A549 (cell line): ENCODE results near the gene ARF1. TPM values are rescaled to one million over a fixed set of nuclear protein-coding genes. Genes with fewer than 3 reads are reported as not detected.

Experiments used
- ATAC-seq, 2 experiments: fragments of 200-7000 bp in 1 of 2; fragments of >200 bp in 1 of 2; cut with Nextera tagmentation in 1 of 2; cut with Tn5 transposase in 1 of 2; 3 replicates each; pipeline versions ENCODE4 v1.8.0 to v1.9.1; 2018 to 2020; ENCODE audit warnings: mild to moderate bottlenecking in 1 of 2, moderate library complexity in 1 of 2
- CTCF ChIA-PET: fragments of 300-600 bp; sonication (Branson Sonifier 250); formaldehyde crosslinking; extraction: SDS; loops from one replicate; lab custom pipeline; 2021; ENCODE audit warnings: antibody characterized with exemption, inconsistent platforms; lab: Yijun Ruan, JAX
- POLR2A ChIA-PET: fragments of 350-600 bp; formaldehyde crosslinking; extraction: SDS; loops from one replicate; lab custom pipeline; 2021; ENCODE audit warnings: antibody characterized with exemption, inconsistent platforms; lab: Yijun Ruan, JAX
- DNase-seq, 2 experiments: peaks; one replicate each; pipeline versions ENCODE4 v3.0.0 to v3.0.0-alpha.2; 2011 to 2016; ENCODE audit warnings: low read depth in 1 of 2, low spot score in 1 of 2
- FAIRE-seq: peaks from 2 replicates; lab custom pipeline; 2011; peaks lifted over from hg19 to GRCh38; lab: Jason Lieb, UNC
- H3K27ac ChIP-seq, 2 experiments: fragments of >200 bp; sonication (Bioruptor Twin); formaldehyde crosslinking; 3 replicates each; pipeline ENCODE4 v1.5.1; 2016 to 2017
- H3K4me1 ChIP-seq: fragments of >200 bp; sonication (Bioruptor Twin); formaldehyde crosslinking; 3 replicates; pipeline ENCODE4 v1.6.1; 2016
- H3K4me2 ChIP-seq: fragments of >200 bp; sonication (Bioruptor Twin); formaldehyde crosslinking; 3 replicates; pipeline ENCODE4 v1.6.1; 2016
- H3K4me3 ChIP-seq: fragments of >200 bp; sonication (Bioruptor Twin); formaldehyde crosslinking; 3 replicates; pipeline ENCODE4 v1.5.1; 2016
- H3K9me3 ChIP-seq: fragments of >200 bp; sonication (Bioruptor Twin); formaldehyde crosslinking; 3 replicates; pipeline ENCODE4 v1.6.1; 2016
- ATOH8 ChIP-seq: fragments of 250-450 bp; sonication (Bioruptor Pico); IDR thresholded peaks from 2 replicates; pipeline ENCODE4 v1.5.0; 2020; ENCODE audit warnings: low read depth, mild to moderate bottlenecking, moderate library complexity
- BCL3 ChIP-seq: fragments of >200 bp; sonication (Bioruptor Twin); formaldehyde crosslinking; IDR thresholded peaks from 3 replicates; pipeline ENCODE4 v1.6.1; 2016
- BHLHE40 ChIP-seq: IDR thresholded peaks from 2 replicates; pipeline ENCODE4 v1.6.1; 2012; ENCODE audit warnings: low read depth, low read length, inconsistent platforms
- CBX2 ChIP-seq: fragments of 200-600 bp; sonication (generic); IDR thresholded peaks from 2 replicates; pipeline ENCODE4 v1.6.1; 2016; ENCODE audit warnings: low read depth, mild to moderate bottlenecking, borderline replicate concordance
- CEBPB ChIP-seq, 2 experiments: fragments of >200 bp in 1 of 2; sonication (Bioruptor Twin) in 1 of 2; formaldehyde crosslinking in 1 of 2; IDR thresholded peaks; 2 replicates each; pipeline ENCODE4 v1.6.1; 2012 to 2016
- CHD4 ChIP-seq: fragments of 200-600 bp; sonication (generic); IDR thresholded peaks from 2 replicates; pipeline ENCODE4 v1.6.1; 2016; ENCODE audit warnings: antibody characterized with exemption, mild to moderate bottlenecking, borderline replicate concordance
- EP300 ChIP-seq, 2 experiments: fragments of >200 bp; sonication (Bioruptor Twin); formaldehyde crosslinking; IDR thresholded peaks; 2 replicates in 1 of 2; 3 replicates in 1 of 2; pipeline ENCODE4 v1.6.1; 2016 to 2017
- ESRRA ChIP-seq: fragments of 150-350 bp; IDR thresholded peaks from 2 replicates; pipeline ENCODE4 v1.6.1; 2014; ENCODE audit warnings: mild to moderate bottlenecking, low read length, borderline replicate concordance
- FOSL2 ChIP-seq, 2 experiments: fragments of 450-650 bp in 1 of 2; fragments of >200 bp in 1 of 2; sonication (Bioruptor Twin) in 1 of 2; formaldehyde crosslinking; IDR thresholded peaks; 2 replicates each; pipeline versions ENCODE4 v1.5.0 to v1.6.1; 2016 to 2020; ENCODE audit warnings: mild to moderate bottlenecking in 1 of 2, moderate library complexity in 1 of 2
- HEYL ChIP-seq: fragments of 250-450 bp; sonication (Bioruptor Pico); IDR thresholded peaks from 2 replicates; pipeline ENCODE4 v1.8.0; 2021; ENCODE audit warnings: mild to moderate bottlenecking, moderate library complexity
- HOXA7 ChIP-seq: fragments of 250-450 bp; sonication (Bioruptor Pico); IDR thresholded peaks from 2 replicates; pipeline ENCODE4 v1.5.0; 2020; ENCODE audit warnings: mild to moderate bottlenecking, moderate library complexity
- HOXB5 ChIP-seq: fragments of 250-450 bp; sonication (Bioruptor Pico); IDR thresholded peaks from 2 replicates; pipeline ENCODE4 v1.5.0; 2020; ENCODE audit warnings: mild to moderate bottlenecking, moderate library complexity
- JUN ChIP-seq, 2 experiments: fragments of >200 bp; sonication (Bioruptor Twin); formaldehyde crosslinking; IDR thresholded peaks; 2 replicates in 1 of 2; 3 replicates in 1 of 2; pipeline ENCODE4 v1.6.1; 2016 to 2017
- JUNB ChIP-seq: fragments of >200 bp; sonication (Bioruptor Twin); formaldehyde crosslinking; IDR thresholded peaks from 2 replicates; pipeline ENCODE4 v1.6.1; 2016
- KDM1A ChIP-seq: fragments of 200-600 bp; sonication (generic); IDR thresholded peaks from 2 replicates; pipeline ENCODE4 v1.6.1; 2016; ENCODE audit warnings: low read depth, mild to moderate bottlenecking
- MAFK ChIP-seq: fragments of 450-650 bp; IDR thresholded peaks from 2 replicates; pipeline ENCODE4 v1.6.1; 2014; ENCODE audit not compliant: partially characterized antibody
- MAZ ChIP-seq: fragments of 150-350 bp; IDR thresholded peaks from 2 replicates; pipeline ENCODE4 v1.6.1; 2014; ENCODE audit warnings: antibody characterized with exemption, low read depth, low read length, borderline replicate concordance
- NPAS2 ChIP-seq: fragments of 250-450 bp; sonication (Bioruptor Pico); IDR thresholded peaks from 2 replicates; pipeline ENCODE4 v1.8.0; 2022; ENCODE audit warnings: mild to moderate bottlenecking, moderate library complexity, borderline replicate concordance
- RFX5 ChIP-seq: fragments of 450-650 bp; IDR thresholded peaks from 2 replicates; pipeline ENCODE4 v1.7.1; 2014; ENCODE audit warnings: antibody characterized with exemption, mild to moderate bottlenecking, moderate library complexity
- SREBF2 ChIP-seq: fragments of 450-650 bp; IDR thresholded peaks from 2 replicates; pipeline ENCODE4 v1.6.1; 2014; ENCODE audit warnings: mild to moderate bottlenecking, moderate library complexity
- TFCP2L1 ChIP-seq: fragments of 250-450 bp; sonication (Bioruptor Pico); IDR thresholded peaks from 2 replicates; pipeline ENCODE4 v1.5.0; 2021; ENCODE audit warnings: mild to moderate bottlenecking
- ZC3H11A ChIP-seq: fragments of 450-650 bp; IDR thresholded peaks from 2 replicates; pipeline ENCODE4 v1.6.1; 2014; ENCODE audit warnings: antibody characterized with exemption, mild to moderate bottlenecking
- ZFP36 ChIP-seq: fragments of 450-650 bp; IDR thresholded peaks from 2 replicates; pipeline ENCODE4 v1.6.1; 2014; ENCODE audit warnings: borderline replicate concordance; ENCODE audit not compliant: partially characterized antibody
- ZSCAN20 ChIP-seq: fragments of 250-450 bp; sonication (Bioruptor Pico); IDR thresholded peaks from 2 replicates; pipeline ENCODE4 v1.8.0; 2022; ENCODE audit warnings: mild to moderate bottlenecking, moderate library complexity
- WGBS: methylation state at CpG from one replicate; pipeline ENCODE4 v1.1.6; 2017; ENCODE audit errors: missing lambda C conversion rate; 5-methylcytosine and 5-hydroxymethylcytosine counted together
- polyA minus RNA-seq: library from RNA; depleted of rRNA, polyadenylated mRNA; stranded (reverse); fragments of >200 nt; gene quantifications from 2 replicates; pipeline ENCODE4 v1.2.3, GENCODE V29; 2011; rRNA and poly(A)+ RNA removed
- polyA plus RNA-seq, 4 experiments: library from polyadenylated mRNA; depleted of rRNA in 3 of 4; stranded (reverse); fragments of >200 nt; fragmentation: RNase III in 1 of 4; extraction: RNeasy Plus Mini Kit Qiagen cat#74134 plus additional on column Dnase treatment in 1 of 4; gene quantifications; 2 replicates in 3 of 4; 3 replicates in 1 of 4; pipeline ENCODE4 v1.2.3, GENCODE V29; 2011 to 2017
- TF ChIP-seq, protein P1 (sequence below): fragments of >200 bp; sonication (Bioruptor Twin); formaldehyde crosslinking; IDR thresholded peaks from 3 replicates; pipeline ENCODE4 v1.5.1; 2016
- TF ChIP-seq, protein P2 (sequence below): fragments of >200 bp; sonication (Bioruptor Twin); formaldehyde crosslinking; IDR thresholded peaks from 2 replicates; pipeline ENCODE4 v1.6.1; 2016
- TF ChIP-seq, protein P3 (sequence below): fragments of 200-600 bp; sonication (generic); IDR thresholded peaks from 2 replicates; pipeline ENCODE4 v1.6.1; 2016; ENCODE audit warnings: antibody characterized with exemption, mild to moderate bottlenecking, moderate library complexity
- TF ChIP-seq, protein P4 (sequence below): IDR thresholded peaks from 2 replicates; pipeline ENCODE4 v1.6.1; 2012; ENCODE audit warnings: low read depth, borderline replicate concordance
- TF ChIP-seq, protein P5 (sequence below): fragments of 150-350 bp; IDR thresholded peaks from 2 replicates; pipeline ENCODE4 v1.6.1; 2014; ENCODE audit warnings: low read depth, mild to moderate bottlenecking, low read length

Gene ARF1
- polyA plus RNA-seq (2011; rRNA removed) (333 and 376 TPM in 2 replicates), polyA plus RNA-seq (2017; fragmentation: RNase III; extraction: RNeasy Plus Mini Kit Qiagen cat#74134 plus additional on column Dnase treatment) (297 to 313 TPM (median 308 TPM) in 3 replicates), polyA minus RNA-seq (582 and 626 TPM in 2 replicates)
- 669 and 696 TPM in 2 replicates for polyA plus RNA-seq (2012; cell fraction: cytosol; rRNA removed)
- 541 and 746 TPM in 2 replicates for polyA plus RNA-seq (2012; cell fraction: nucleus; rRNA removed)

- ATAC-seq = peak; percentile 73 to 89
- no peak for FAIRE-seq
- ChIA-PET CTCF (interaction anchor here (1.0 to 2.5 kb wide), 5 partner anchors 22 to 134 kb away, joined by 3 to 6 read pairs (median 3); no protein-coding TSS in a partner anchor), POLR2A (interaction anchor here (0.5 to 1.6 kb wide), 9 partner anchors 9 to 562 kb away, joined by 3 to 9 read pairs (median 4); partner anchors contain the start of genes IBA57 and TRIM11)
- peak within 1 kb of the TSS; percentile 93 to 97 for H3K27ac ChIP-seq
- DNase-seq = peak; percentile 92 to 94
- 0% methylated on average over 19 of the region's 87 CpGs for WGBS
- peak within 1 kb of the TSS; percentile 98 for H3K4me2 ChIP-seq
- peaks cover 38% of the 10 kb centered on the region for H3K4me1 ChIP-seq
- peak within 1 kb of the TSS; percentile 94 for H3K4me3 ChIP-seq
- H3K9me3 ChIP-seq = no peaks in the 10 kb centered on the region
- TF ChIP-seq ZSCAN20 (CRISPR knock-in tag) (no peak), TFCP2L1 (CRISPR knock-in tag) (0 out of 2 replicates have a peak, but pooled peaks have one; percentile 30), ZFP36 (no peak), EP300 (IDR thresholded peaks at IDR 0.05) (no peak), CEBPB (IDR thresholded peaks at IDR 0.05) (no peak), RFX5 (no peak), ZC3H11A (no peak), CHD4 (peak; percentile 75; the same call in 1 of the 2 replicates), JUN (IDR thresholded peaks at IDR 0.05) (peak; percentile 80; a peak in 4 of 5 replicates), HOXA7 (CRISPR knock-in tag) (no peak), CBX2 (no peak), FOSL2 (IDR thresholded peaks at IDR 0.05) (no peak), FOSL2 (CRISPR knock-in tag; IDR thresholded peaks at IDR 0.05) (no peak), BCL3 (peak; percentile 87; the same call in 2 of the 3 replicates), MAFK (no peak), HEYL (CRISPR knock-in tag) (no peak), BHLHE40 (no peak), JUNB (no peak), SREBF2 (no peak), MAZ (no peak), ATOH8 (no peak), HOXB5 (CRISPR knock-in tag) (no peak), KDM1A (0 out of 2 replicates have a peak, but pooled peaks have one; percentile 64), NPAS2 (CRISPR knock-in tag) (no peak), ESRRA (no peak)
- TF ChIP-seq, protein P1, sequence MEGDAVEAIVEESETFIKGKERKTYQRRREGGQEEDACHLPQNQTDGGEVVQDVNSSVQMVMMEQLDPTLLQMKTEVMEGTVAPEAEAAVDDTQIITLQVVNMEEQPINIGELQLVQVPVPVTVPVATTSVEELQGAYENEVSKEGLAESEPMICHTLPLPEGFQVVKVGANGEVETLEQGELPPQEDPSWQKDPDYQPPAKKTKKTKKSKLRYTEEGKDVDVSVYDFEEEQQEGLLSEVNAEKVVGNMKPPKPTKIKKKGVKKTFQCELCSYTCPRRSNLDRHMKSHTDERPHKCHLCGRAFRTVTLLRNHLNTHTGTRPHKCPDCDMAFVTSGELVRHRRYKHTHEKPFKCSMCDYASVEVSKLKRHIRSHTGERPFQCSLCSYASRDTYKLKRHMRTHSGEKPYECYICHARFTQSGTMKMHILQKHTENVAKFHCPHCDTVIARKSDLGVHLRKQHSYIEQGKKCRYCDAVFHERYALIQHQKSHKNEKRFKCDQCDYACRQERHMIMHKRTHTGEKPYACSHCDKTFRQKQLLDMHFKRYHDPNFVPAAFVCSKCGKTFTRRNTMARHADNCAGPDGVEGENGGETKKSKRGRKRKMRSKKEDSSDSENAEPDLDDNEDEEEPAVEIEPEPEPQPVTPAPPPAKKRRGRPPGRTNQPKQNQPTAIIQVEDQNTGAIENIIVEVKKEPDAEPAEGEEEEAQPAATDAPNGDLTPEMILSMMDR = no peak
- TF ChIP-seq, protein P2, sequence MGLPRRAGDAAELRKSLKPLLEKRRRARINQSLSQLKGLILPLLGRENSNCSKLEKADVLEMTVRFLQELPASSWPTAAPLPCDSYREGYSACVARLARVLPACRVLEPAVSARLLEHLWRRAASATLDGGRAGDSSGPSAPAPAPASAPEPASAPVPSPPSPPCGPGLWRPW = no peak
- TF ChIP-seq, protein P3, sequence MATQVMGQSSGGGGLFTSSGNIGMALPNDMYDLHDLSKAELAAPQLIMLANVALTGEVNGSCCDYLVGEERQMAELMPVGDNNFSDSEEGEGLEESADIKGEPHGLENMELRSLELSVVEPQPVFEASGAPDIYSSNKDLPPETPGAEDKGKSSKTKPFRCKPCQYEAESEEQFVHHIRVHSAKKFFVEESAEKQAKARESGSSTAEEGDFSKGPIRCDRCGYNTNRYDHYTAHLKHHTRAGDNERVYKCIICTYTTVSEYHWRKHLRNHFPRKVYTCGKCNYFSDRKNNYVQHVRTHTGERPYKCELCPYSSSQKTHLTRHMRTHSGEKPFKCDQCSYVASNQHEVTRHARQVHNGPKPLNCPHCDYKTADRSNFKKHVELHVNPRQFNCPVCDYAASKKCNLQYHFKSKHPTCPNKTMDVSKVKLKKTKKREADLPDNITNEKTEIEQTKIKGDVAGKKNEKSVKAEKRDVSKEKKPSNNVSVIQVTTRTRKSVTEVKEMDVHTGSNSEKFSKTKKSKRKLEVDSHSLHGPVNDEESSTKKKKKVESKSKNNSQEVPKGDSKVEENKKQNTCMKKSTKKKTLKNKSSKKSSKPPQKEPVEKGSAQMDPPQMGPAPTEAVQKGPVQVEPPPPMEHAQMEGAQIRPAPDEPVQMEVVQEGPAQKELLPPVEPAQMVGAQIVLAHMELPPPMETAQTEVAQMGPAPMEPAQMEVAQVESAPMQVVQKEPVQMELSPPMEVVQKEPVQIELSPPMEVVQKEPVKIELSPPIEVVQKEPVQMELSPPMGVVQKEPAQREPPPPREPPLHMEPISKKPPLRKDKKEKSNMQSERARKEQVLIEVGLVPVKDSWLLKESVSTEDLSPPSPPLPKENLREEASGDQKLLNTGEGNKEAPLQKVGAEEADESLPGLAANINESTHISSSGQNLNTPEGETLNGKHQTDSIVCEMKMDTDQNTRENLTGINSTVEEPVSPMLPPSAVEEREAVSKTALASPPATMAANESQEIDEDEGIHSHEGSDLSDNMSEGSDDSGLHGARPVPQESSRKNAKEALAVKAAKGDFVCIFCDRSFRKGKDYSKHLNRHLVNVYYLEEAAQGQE = no peak
- TF ChIP-seq, protein P4, sequence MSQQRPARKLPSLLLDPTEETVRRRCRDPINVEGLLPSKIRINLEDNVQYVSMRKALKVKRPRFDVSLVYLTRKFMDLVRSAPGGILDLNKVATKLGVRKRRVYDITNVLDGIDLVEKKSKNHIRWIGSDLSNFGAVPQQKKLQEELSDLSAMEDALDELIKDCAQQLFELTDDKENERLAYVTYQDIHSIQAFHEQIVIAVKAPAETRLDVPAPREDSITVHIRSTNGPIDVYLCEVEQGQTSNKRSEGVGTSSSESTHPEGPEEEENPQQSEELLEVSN = peak; percentile 98
- TF ChIP-seq, protein P5, sequence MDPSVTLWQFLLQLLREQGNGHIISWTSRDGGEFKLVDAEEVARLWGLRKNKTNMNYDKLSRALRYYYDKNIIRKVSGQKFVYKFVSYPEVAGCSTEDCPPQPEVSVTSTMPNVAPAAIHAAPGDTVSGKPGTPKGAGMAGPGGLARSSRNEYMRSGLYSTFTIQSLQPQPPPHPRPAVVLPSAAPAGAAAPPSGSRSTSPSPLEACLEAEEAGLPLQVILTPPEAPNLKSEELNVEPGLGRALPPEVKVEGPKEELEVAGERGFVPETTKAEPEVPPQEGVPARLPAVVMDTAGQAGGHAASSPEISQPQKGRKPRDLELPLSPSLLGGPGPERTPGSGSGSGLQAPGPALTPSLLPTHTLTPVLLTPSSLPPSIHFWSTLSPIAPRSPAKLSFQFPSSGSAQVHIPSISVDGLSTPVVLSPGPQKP = no peak
Measured at GRCh38 chr1:228082214-228082917, at the start of gene ARF1. TSS of gene ARF1 (plus strand) at chr1:228082708. CDS start at chr1:228097115, 14,407 bp downstream.
